HUES64 (cell line): ENCODE results near the gene METAP1.
"Not testable (repeated sequence)": the region's sequence is repeated elsewhere in the genome, so short reads cannot be mapped to it uniquely, and the experiment has no call there.

Experiments used
- H3K27ac ChIP-seq: 2 replicates; pipeline ENCODE4 v1.7.0; 2013; ENCODE audit warnings: low read depth, low read length, inconsistent platforms
- H3K27me3 ChIP-seq: 2 replicates; pipeline ENCODE4 v1.6.1; 2013; ENCODE audit warnings: mild to moderate bottlenecking, low read length; ENCODE audit not compliant: insufficient read depth
- H3K36me3 ChIP-seq: 2 replicates; pipeline ENCODE4 v1.6.1; 2013; ENCODE audit warnings: mild to moderate bottlenecking, low read length; ENCODE audit not compliant: insufficient read depth
- H3K4me1 ChIP-seq: 2 replicates; pipeline ENCODE4 v1.6.1; 2013; ENCODE audit warnings: mild to moderate bottlenecking, low read length, moderate library complexity; ENCODE audit not compliant: insufficient read depth
- H3K4me3 ChIP-seq: 2 replicates; pipeline ENCODE4 v1.5.1; 2013; ENCODE audit warnings: mild to moderate bottlenecking, low read length, moderate library complexity
- H3K9ac ChIP-seq: 2 replicates; pipeline ENCODE4 v1.6.1; 2013; ENCODE audit warnings: mild to moderate bottlenecking, low read depth, low read length
- H3K9me3 ChIP-seq: 2 replicates; pipeline ENCODE4 v1.6.1; 2013; ENCODE audit warnings: low read depth, low read length; ENCODE audit not compliant: insufficient read depth
- WGBS: fragments of 150-250, 120-280 bp; methylation state at CpG from one replicate; pipeline ENCODE4 v1.1.7; 2013; ENCODE audit warnings: missing lambda C conversion rate; 5-methylcytosine and 5-hydroxymethylcytosine counted together

Gene METAP1

DNA sequence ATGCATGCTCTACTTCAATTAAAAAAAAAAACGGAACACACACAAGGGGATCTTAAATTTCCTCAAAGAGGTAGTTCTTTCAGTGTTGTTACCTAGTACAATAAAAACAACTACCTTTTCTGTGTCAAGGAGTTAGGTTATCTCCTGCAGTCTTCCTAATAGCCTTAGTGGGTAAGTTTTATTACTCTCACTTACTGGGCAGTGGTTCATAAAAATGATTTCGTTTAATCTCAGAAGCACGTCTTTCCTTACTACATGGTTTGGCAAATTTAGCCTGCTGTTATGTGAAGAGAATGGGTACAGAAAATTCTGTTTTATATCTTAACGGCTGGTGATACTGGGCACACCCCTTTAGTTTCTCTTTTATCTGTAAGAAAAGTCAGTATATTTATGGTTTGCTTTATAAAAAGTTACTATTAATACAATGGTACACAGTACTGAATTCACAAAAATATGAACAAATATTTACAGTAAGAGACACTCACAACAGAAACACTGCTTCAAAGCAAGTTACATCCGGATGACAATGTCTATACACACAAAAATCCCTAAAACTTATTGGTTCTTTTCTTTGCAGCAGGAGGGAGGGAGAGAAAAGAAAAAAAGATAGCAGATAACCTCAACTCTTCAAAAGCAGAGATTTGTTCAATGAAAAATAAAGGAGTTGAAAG, 84.2 kb downstream of the METAP1 start:
- Histone ChIP-seq H3K36me3 (peaks cover 100% of the 10 kb centered on the region), H3K9ac (no peak overlapping the region), H3K4me1 (no peaks in the 10 kb centered on the region), H3K27ac (no peak overlapping the region), H3K4me3 (no peak overlapping the region), H3K27me3 (no peaks in the 10 kb centered on the region), H3K9me3 (no peaks in the 10 kb centered on the region)
- WGBS, result 97% methylated on average over 4 of the region's 5 CpGs

- H3K9me3 ChIP-seq, H3K4me1 ChIP-seq, H3K27ac ChIP-seq, H3K4me3 ChIP-seq, H3K9ac ChIP-seq, H3K27me3 ChIP-seq: not testable (repeated sequence)
- H3K36me3 ChIP-seq, result peaks cover 98% of the 10 kb centered on the region
- WGBS, result 71% methylated on average over 4 of the region's 6 CpGs
Observed at GRCh38 chr4:99080869-99081268, 85.3 kb downstream of the METAP1 start.

DNA sequence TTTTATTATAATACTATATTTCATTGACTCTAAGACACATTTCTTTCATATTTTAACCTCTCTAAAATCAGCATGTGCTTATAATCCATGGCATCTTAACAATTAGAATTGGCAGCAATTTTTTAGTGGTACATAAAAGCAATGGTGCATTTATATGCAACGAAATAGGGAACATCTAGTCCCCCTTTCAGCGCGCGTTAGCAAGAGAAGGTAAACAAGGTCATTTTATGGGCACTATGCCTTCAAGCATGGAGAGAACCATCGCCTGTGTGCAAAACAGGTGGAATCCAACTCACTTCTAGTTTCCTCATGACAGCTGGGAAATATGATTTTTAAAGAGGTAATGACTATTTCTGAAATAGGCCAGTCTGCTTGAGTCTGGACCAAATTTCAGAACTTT, 86.7 kb downstream of the METAP1 start:
- H3K27me3 ChIP-seq, result no peaks in the 10 kb centered on the region
- H3K4me1 ChIP-seq, result peaks cover 6% of the 10 kb centered on the region; the same call in 1 of the 2 replicates
- no peaks in the 10 kb centered on the region for H3K9me3 ChIP-seq
- no peak overlapping the region for H3K27ac ChIP-seq
- H3K9ac ChIP-seq, result no peak overlapping the region
- peaks cover 85% of the 10 kb centered on the region for H3K36me3 ChIP-seq
- WGBS, result 96% methylated on average over 5 of the region's 5 CpGs
- H3K4me3 ChIP-seq, result no peak overlapping the region

GRCh38 chr4:99084595-99084994, 89.1 kb downstream of the METAP1 start:
- no peak overlapping the region for H3K4me3 ChIP-seq
- H3K27me3 ChIP-seq, result no peaks in the 10 kb centered on the region
- peaks cover 61% of the 10 kb centered on the region for H3K36me3 ChIP-seq
- no peak overlapping the region for H3K9ac ChIP-seq
- 98% methylated on average over 2 of the region's 2 CpGs for WGBS
- no peaks in the 10 kb centered on the region for H3K9me3 ChIP-seq
- H3K27ac ChIP-seq, result no peak overlapping the region
- peaks cover 6% of the 10 kb centered on the region; the same call in 1 of the 2 replicates for H3K4me1 ChIP-seq

- peaks cover 27% of the 10 kb centered on the region for H3K36me3 ChIP-seq
- peak overlapping the region; percentile 90 for H3K27ac ChIP-seq
- WGBS, result 1% methylated on average over 15 of the region's 15 CpGs
Observed at GRCh38 chr4:99088023-99088449, 92.5 kb downstream of the METAP1 start.

GRCh38 chr4:99088481-99089365, 93.2 kb downstream of the METAP1 start, which contains the start of gene ADH5:
TSS of gene ADH5 (minus strand) at chr4:99088788. CDS start at chr4:99088700, 88 bp downstream.
- Histone ChIP-seq H3K4me1 (peaks cover 25% of the 10 kb centered on the region), H3K27me3 (no peaks in the 10 kb centered on the region), H3K9me3 (no peaks in the 10 kb centered on the region), H3K4me3 (peak within 1 kb of the TSS; percentile 83), H3K36me3 (peaks cover 20% of the 10 kb centered on the region), H3K9ac (peak within 1 kb of the TSS; percentile 97), H3K27ac (peak within 1 kb of the TSS; percentile 90)
- under 1% methylated on average over 52 of the region's 53 CpGs for WGBS

More at GRCh38 chr4:99088023-99088449, 92.5 kb downstream of the METAP1 start:
- H3K4me1 ChIP-seq, result peaks cover 25% of the 10 kb centered on the region
- no peaks in the 10 kb centered on the region for H3K9me3 ChIP-seq
- peak overlapping the region; percentile 97 for H3K9ac ChIP-seq
- H3K27me3 ChIP-seq, result no peaks in the 10 kb centered on the region
- peak overlapping the region; percentile 83 for H3K4me3 ChIP-seq

DNA sequence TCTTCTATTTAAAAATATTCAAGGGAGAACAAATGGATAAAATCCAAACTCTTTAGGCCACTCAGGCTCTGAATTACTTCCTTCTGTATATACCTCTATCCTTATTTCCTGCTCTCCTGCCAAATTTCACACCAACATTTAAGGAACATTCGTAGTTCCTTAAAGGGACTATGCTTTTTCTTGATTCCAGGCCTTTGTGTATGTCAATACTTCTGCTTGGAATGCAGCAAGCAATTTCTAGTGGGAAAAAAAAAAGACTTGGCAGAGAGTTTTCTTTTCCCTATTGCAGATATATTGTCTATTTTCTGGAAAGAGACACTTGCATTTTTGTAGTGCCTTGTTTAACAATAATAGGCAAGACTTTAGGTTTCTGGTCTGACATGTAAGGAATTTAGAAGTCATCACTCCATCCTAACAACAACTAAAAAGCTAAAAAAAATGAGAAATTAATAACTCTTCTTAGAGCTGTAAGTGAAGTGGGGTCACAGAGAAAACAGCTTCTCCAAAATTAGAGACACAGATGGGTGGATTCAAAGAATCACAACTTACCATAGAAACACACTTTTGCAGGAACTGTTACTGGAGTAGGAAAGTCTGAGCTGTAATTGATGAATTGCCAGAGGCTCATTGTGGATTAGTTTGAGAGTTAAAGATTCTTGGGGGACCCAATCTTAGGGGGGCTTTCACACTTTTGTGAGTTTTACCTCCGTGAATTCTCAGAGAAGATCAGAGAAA, 95.1 kb downstream of the METAP1 start:
- peak overlapping the region; percentile 83 for H3K4me3 ChIP-seq
- WGBS, result 62% methylated on average over 2 of the region's 2 CpGs
- peak overlapping the region; percentile 21; the same call in 1 of the 2 replicates for H3K9ac ChIP-seq
- no peaks in the 10 kb centered on the region for H3K27me3 ChIP-seq
- peaks cover under 1% of the 10 kb centered on the region; the same call in 1 of the 2 replicates for H3K36me3 ChIP-seq
- H3K27ac ChIP-seq, result no peak overlapping the region
- peaks cover 25% of the 10 kb centered on the region for H3K4me1 ChIP-seq
- H3K9me3 ChIP-seq, result no peaks in the 10 kb centered on the region

- Histone ChIP-seq H3K4me1 (peaks cover 21% of the 10 kb centered on the region), H3K9me3 (no peaks in the 10 kb centered on the region), H3K27ac (no peak overlapping the region), H3K36me3 (no peaks in the 10 kb centered on the region), H3K27me3 (no peaks in the 10 kb centered on the region), H3K9ac (peak overlapping the region; percentile 21; the same call in 1 of the 2 replicates), H3K4me3 (peak overlapping the region; percentile 83)
- 33% methylated on average over 1 of the region's 2 CpGs for WGBS
Observed at GRCh38 chr4:99091216-99091575, 95.7 kb downstream of the METAP1 start.

DNA sequence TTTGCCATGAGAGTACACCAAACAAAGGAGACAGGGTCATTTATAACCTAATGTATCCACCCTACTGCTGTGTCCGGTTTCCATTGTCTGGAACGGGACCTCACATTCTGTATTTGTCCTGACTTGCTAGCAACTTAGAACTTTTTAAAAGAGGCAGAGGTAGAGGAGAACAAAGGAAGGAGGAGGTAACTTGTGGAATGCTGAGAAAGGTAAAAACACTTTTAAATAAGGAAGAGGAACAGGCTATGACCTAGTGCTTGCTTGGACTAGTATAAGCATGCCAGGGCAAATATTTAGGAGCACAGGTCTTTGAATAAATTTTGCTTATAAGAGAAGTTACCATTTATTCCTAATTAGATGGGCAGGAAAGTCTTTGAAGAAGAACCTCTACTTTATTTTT, 96.3 kb downstream of the METAP1 start:
- H3K27ac ChIP-seq, H3K4me3 ChIP-seq, H3K27me3 ChIP-seq, H3K9ac ChIP-seq, H3K36me3 ChIP-seq, H3K9me3 ChIP-seq: not testable (repeated sequence)
- WGBS, result 83% methylated on average over 2 of the region's 2 CpGs
- H3K4me1 ChIP-seq, result peaks cover 20% of the 10 kb centered on the region

- WGBS, result 86% methylated on average over 12 of the region's 12 CpGs
- H3K4me1 ChIP-seq, result no peaks in the 10 kb centered on the region
- peaks cover 3% of the 10 kb centered on the region; the same call in 1 of the 2 replicates for H3K36me3 ChIP-seq
- no peak overlapping the region for H3K4me3 ChIP-seq
- H3K9me3 ChIP-seq, result peaks cover 5% of the 10 kb centered on the region; the same call in 1 of the 2 replicates
- H3K9ac ChIP-seq, result no peak overlapping the region
- no peak overlapping the region for H3K27ac ChIP-seq
- H3K27me3 ChIP-seq, result no peaks in the 10 kb centered on the region
Observed at GRCh38 chr4:99099311-99099710, 103.8 kb downstream of the METAP1 start.

GRCh38 chr4:99099814-99100213, 104.3 kb downstream of the METAP1 start:
- not testable (repeated sequence) for H3K27me3 ChIP-seq, H3K9me3 ChIP-seq, H3K36me3 ChIP-seq, H3K4me3 ChIP-seq, H3K9ac ChIP-seq, H3K27ac ChIP-seq, H3K4me1 ChIP-seq
- WGBS, result 77% methylated on average over 5 of the region's 5 CpGs
